Stimulated activated CD8-positive, alpha-beta memory T cell treated with anti-CD3 and anti-CD28 coated beads, Interleukin-2, amount 100 ng/mL, for 48 hours (primary cell): ENCODE measurements around the gene EIF5A2.
"Not testable (repeated sequence)": the region's sequence is repeated elsewhere in the genome, so short reads cannot be mapped to it uniquely, and the experiment has no call there.

Experiments
- DNase-seq, 2 donors: peaks; one replicate each; pipeline ENCODE4 v3.0.0-alpha.2; 2020; ENCODE audit warnings: low read depth in 2 of 2

The EIF5A2 gene

GRCh38 chr3:170908235-170909116 lies at the start of gene EIF5A2:
Gene EIF5A2 (minus strand): TSS chr3:170908637. CDS start chr3:170907806, 831 bp downstream.
- peak; percentile 93 to 94 for DNase-seq

- DNase-seq, result no peak
Observed at GRCh38 chr3:170956647-170957046, 48.2 kb upstream of the EIF5A2 start.

- no peak for DNase-seq
Observed at GRCh38 chr3:170953736-170954135, 45.3 kb upstream of the EIF5A2 start.

- no peak for DNase-seq
Observed at GRCh38 chr3:170953229-170953628, 44.8 kb upstream of the EIF5A2 start.

- DNase-seq, result no peak
Observed at GRCh38 chr3:170949211-170949610, 40.8 kb upstream of the EIF5A2 start.

GRCh38 chr3:170947018-170947769 lies 38.8 kb upstream of the EIF5A2 start:
- DNase-seq, result no peak

- DNase-seq, result no peak
Observed at GRCh38 chr3:170942011-170942410, 33.6 kb upstream of the EIF5A2 start.

- no peak for DNase-seq
Observed at GRCh38 chr3:170941551-170941950, 33.1 kb upstream of the EIF5A2 start.

- DNase-seq, result not testable (repeated sequence)
Observed at GRCh38 chr3:170933039-170933438, 24.6 kb upstream of the EIF5A2 start.

- DNase-seq, result not testable (repeated sequence)
Observed at GRCh38 chr3:170923553-170923952, 15.1 kb upstream of the EIF5A2 start.

GRCh38 chr3:170918715-170919114 lies 10.3 kb upstream of the EIF5A2 start:
- DNase-seq, result no peak

GRCh38 chr3:170914690-170915089 lies 6.3 kb upstream of the EIF5A2 start:
- no peak for DNase-seq

GRCh38 chr3:170914212-170914611 lies 5.8 kb upstream of the EIF5A2 start:
- DNase-seq, result no peak

- no peak for DNase-seq
Observed at GRCh38 chr3:170911051-170911450, 2.6 kb upstream of the EIF5A2 start.

GRCh38 chr3:170910542-170910941 lies 2.1 kb upstream of the EIF5A2 start:
- no peak for DNase-seq

- DNase-seq, result no peak
Observed at GRCh38 chr3:170909129-170909903, 879 bp upstream of the EIF5A2 start.

GRCh38 chr3:170907637-170908234 lies 701 bp downstream of the EIF5A2 start:
- DNase-seq, result no peak

GRCh38 chr3:170905862-170906261 lies 2.6 kb downstream of the EIF5A2 start:
- DNase-seq, result no peak

- no peak for DNase-seq
Observed at GRCh38 chr3:170903123-170903522, 5.3 kb downstream of the EIF5A2 start.

GRCh38 chr3:170899455-170899854 lies 9.0 kb downstream of the EIF5A2 start:
- DNase-seq, result no peak

- DNase-seq, result no peak
Observed at GRCh38 chr3:170897978-170898377, 10.5 kb downstream of the EIF5A2 start.

GRCh38 chr3:170897199-170897598 lies 11.2 kb downstream of the EIF5A2 start:
- not testable (repeated sequence) for DNase-seq
